Measurements from ENCODE around the gene PPP1R15A. TPM values are rescaled to one million over a fixed set of nuclear protein-coding genes. Genes with fewer than 3 reads are reported as not detected.
A peak's percentile ranks its signal among the peaks of the same experiment; 100 is the strongest.
"Not testable (repeated sequence)": the region's sequence is repeated elsewhere in the genome, so short reads cannot be mapped to it uniquely, and the experiment has no call there.

The PPP1R15A gene
- polyA plus RNA-seq, 1 donor, result 80.5 TPM

DNA sequence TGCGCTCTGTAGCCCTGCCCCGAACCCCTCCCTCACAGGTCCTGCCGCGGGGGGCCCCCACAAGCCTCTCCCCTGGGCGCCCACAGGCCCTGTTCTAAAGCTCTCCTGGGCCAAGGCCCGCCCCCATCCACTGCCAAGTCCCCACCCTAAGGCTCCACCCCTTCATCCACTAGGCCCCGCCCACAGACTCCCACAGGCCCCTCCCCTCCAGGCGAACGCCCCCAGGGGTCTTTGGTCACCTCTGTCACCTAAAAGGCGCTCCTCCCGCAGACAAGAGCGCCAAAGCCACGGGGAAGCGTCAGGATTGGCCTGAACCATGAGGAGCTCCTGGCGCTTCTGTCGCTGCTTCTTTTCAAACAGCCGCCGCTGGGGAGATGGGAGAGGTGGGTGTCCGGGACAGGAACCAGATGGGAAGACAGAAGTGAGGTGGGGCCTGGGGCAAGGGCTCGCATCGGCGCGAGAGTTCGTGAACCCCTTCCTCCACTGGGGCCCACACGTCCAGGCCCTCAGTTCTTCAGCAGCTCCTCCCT, 24.0 kb downstream of the PPP1R15A start:
- Histone ChIP-seq H3K27ac (ENCODE audit: low read length) (no peak overlapping the region), H3K4me3 (ENCODE audit: low read length) (peak overlapping the region; percentile 31), H3K36me3 (ENCODE audit: control insufficient read depth, insufficient read depth, low read length) (no peaks in the 10 kb centered on the region), H3K9me3 (ENCODE audit: control insufficient read depth, low read depth, low read length) (no peaks in the 10 kb centered on the region), H3K4me1 (ENCODE audit: control insufficient read depth, insufficient read depth, low read length) (peaks cover 11% of the 10 kb centered on the region), H3K27me3 (ENCODE audit: control insufficient read depth, insufficient read depth, low read length) (peaks cover 2% of the 10 kb centered on the region)
- DNase-seq, result peak in 1 of 2 donors; percentile 47
- WGBS (ENCODE audit: insufficient coverage, low lambda C conversion rate), result no CpG with 5 or more reads among the region's 25 CpGs

DNA sequence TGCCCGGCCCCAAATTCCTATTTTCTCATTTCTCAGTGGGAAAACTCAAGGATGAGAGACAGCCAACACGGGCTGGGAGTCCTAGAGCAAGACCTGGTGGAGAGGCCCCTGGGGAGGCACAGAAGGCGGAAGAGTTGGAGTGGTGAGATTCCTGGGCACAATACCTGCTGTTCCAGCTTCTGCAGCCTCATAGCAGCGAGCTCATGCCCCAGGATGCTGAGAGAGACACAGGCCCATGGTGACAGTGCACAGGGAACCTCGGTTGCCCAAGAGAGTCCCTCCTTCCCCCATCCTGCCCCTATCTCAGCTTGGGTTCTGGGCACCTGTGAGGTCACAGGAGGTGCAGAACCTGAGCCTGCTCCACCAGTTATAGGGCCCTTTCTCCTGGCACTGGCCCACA, 25.0 kb downstream of the PPP1R15A start:
- WGBS (ENCODE audit: insufficient coverage, low lambda C conversion rate), result no CpG with 5 or more reads among the region's 5 CpGs
- no peak overlapping the region for H3K27ac ChIP-seq (ENCODE audit: low read length)
- DNase-seq, result no peak

DNA sequence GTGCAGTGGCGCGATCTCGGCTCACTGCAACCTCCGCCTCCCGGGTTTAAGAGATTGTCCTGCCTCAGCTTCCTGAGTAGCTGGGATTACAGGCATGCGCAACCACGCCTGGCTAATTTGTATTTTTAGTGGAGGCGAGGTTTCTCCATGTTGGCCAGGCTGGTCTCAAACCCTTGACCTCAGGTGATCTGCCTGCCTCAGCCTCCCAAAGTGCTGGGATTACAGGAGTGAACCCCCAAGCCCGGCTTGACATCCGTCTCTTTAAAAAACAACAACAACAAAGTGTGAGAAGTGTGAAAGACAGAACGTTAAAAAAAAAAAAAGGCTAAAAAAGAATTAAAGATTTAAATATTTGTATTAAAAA, 27.1 kb downstream of the PPP1R15A start:
- H3K9me3 ChIP-seq (ENCODE audit: control insufficient read depth, low read depth, low read length); H3K4me1 ChIP-seq (ENCODE audit: control insufficient read depth, insufficient read depth, low read length); H3K27me3 ChIP-seq (ENCODE audit: control insufficient read depth, insufficient read depth, low read length); DNase-seq: not testable (repeated sequence)
- 40% methylated on average over 2 of the region's 11 CpGs for WGBS (ENCODE audit: insufficient coverage, low lambda C conversion rate)
- Histone ChIP-seq H3K4me3 (ENCODE audit: low read length) (peak overlapping the region; percentile 73), H3K27ac (ENCODE audit: low read length) (peak overlapping the region; percentile 85), H3K36me3 (ENCODE audit: control insufficient read depth, insufficient read depth, low read length) (peaks cover 10% of the 10 kb centered on the region)

More for the DNA sequence above, 25.0 kb downstream of the PPP1R15A start:
- Histone ChIP-seq H3K27me3 (ENCODE audit: control insufficient read depth, insufficient read depth, low read length) (peaks cover 2% of the 10 kb centered on the region), H3K36me3 (ENCODE audit: control insufficient read depth, insufficient read depth, low read length) (peaks cover 3% of the 10 kb centered on the region), H3K9me3 (ENCODE audit: control insufficient read depth, low read depth, low read length) (no peaks in the 10 kb centered on the region), H3K4me3 (ENCODE audit: low read length) (no peak overlapping the region), H3K4me1 (ENCODE audit: control insufficient read depth, insufficient read depth, low read length) (peaks cover 8% of the 10 kb centered on the region)

DNA sequence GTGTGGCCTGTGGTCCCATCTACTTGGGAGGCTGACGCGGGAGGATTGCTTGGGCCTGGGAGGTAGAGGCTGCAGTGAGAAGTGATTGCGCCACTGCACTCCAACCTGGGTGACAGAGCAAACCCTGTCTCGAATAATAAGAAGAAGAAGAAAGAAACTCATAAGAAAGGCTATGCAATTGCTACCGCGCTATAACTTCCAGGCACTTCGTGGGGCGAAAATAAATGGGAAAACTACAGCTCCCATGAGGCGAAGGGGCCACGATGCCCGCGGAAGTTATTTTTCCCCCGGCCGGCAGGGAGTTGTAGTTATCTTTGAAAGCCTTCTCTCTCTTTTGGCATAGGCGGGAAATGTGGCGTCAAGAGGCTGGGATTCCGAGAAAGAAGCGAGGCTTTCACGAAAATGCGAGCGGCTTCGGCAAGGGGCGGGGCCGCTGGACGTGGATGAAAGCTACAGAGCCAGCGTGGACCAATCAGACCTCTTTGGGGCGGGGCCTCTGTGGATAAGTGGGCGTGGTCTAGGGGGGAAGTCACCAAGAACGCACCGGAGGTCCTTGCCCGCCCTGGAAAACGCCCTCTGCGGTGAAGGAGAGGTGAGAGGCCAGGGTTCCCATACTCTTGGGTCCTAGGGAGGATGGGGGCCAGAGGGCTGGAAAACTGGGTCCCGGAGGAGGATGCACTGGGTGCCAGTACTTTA, 27.7 kb downstream of the PPP1R15A start, which contains the start of gene NUCB1:
TSS of gene NUCB1 (plus strand) at position 532 of the 696 bp plus-strand sequence. CDS start 485 bp downstream, outside the sequence.
- H3K27me3 ChIP-seq (ENCODE audit: control insufficient read depth, insufficient read depth, low read length), result peaks cover 2% of the 10 kb centered on the region
- WGBS (ENCODE audit: insufficient coverage, low lambda C conversion rate), result 0% methylated on average over 3 of the region's 34 CpGs
- no peaks in the 10 kb centered on the region for H3K9me3 ChIP-seq (ENCODE audit: control insufficient read depth, low read depth, low read length)
- H3K27ac ChIP-seq (ENCODE audit: low read length), result peak within 1 kb of the TSS; percentile 85
- peaks cover 7% of the 10 kb centered on the region for H3K4me1 ChIP-seq (ENCODE audit: control insufficient read depth, insufficient read depth, low read length)
- H3K4me3 ChIP-seq (ENCODE audit: low read length), result peak within 1 kb of the TSS; percentile 73
- H3K36me3 ChIP-seq (ENCODE audit: control insufficient read depth, insufficient read depth, low read length), result peaks cover 16% of the 10 kb centered on the region
- peak; percentile 99 for DNase-seq

DNA sequence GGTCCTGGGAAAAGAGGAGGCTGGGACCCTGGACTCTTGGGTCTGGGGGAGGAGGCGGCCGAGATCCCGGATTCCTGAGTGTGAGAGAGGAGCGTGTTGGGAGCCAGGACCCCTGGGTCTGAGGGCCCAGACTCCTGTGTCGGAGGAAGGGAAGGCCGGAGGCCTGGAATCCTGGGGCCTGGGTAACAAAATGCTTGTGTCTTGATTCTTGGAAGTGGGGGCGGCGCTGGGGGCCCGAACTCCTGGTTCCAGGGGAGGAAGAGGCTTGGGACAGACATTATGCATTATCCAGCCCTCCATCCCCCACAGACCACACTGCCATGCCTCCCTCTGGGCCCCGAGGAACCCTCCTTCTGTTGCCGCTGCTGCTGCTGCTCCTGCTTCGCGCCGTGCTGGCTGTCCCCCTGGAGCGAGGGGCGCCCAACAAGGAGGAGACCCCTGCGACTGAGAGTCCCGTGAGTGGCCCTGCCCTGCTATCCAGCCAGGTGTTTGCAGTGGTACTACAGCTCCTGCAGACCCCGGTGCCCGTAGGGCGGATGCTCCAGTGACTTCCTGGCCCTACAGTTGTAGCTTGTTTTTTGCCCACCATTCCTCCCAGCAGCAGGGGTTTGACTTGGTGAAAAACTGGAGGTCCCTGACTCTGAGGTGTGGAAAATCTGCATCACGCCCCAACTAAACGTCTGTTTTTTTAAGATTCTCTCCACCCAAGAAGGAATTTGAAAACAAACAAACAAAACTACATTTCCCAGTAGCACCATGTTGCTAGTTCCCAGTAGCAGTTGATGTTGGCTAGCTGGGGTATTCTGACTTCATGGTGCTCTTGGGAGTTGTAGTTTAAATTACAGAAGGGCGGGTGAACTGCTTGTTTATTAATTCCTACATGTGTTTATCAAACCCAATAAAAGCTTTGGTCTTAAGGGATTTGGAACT, 28.5 kb downstream of the PPP1R15A start:
- no peaks in the 10 kb centered on the region for H3K27me3 ChIP-seq (ENCODE audit: control insufficient read depth, insufficient read depth, low read length)
- peak in 1 of 2 donors; percentile 51 for DNase-seq
- H3K36me3 ChIP-seq (ENCODE audit: control insufficient read depth, insufficient read depth, low read length), result peaks cover 23% of the 10 kb centered on the region
- H3K9me3 ChIP-seq (ENCODE audit: control insufficient read depth, low read depth, low read length), result no peaks in the 10 kb centered on the region
- no CpG with 5 or more reads among the region's 24 CpGs for WGBS (ENCODE audit: insufficient coverage, low lambda C conversion rate)
- H3K27ac ChIP-seq (ENCODE audit: low read length), result peak overlapping the region; percentile 85
- H3K4me1 ChIP-seq (ENCODE audit: control insufficient read depth, insufficient read depth, low read length), result peaks cover 7% of the 10 kb centered on the region
- H3K4me3 ChIP-seq (ENCODE audit: low read length), result peak overlapping the region; percentile 73

DNA sequence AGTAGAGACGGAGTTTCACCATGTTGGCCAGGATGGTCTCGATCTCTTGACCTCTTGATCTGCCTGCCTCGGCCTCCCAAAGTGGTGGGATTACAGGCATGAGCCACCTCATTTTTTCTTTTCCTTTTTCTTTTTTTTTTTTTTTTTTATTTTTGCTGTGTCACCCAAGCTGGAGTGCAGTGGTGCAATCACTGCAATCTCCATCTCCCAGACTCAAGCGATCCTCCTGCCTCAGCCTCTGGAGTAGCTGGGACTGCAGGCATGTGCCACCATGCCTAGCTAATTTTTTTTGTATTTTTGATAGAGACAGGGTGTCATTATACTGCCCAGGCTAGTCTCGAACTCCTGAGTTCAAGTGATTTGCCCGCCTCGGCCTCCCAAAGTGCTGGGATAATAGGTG, 30.1 kb downstream of the PPP1R15A start:
- H3K27ac ChIP-seq (ENCODE audit: low read length); H3K27me3 ChIP-seq (ENCODE audit: control insufficient read depth, insufficient read depth, low read length); H3K4me1 ChIP-seq (ENCODE audit: control insufficient read depth, insufficient read depth, low read length); DNase-seq; H3K9me3 ChIP-seq (ENCODE audit: control insufficient read depth, low read depth, low read length); H3K4me3 ChIP-seq (ENCODE audit: low read length): not testable (repeated sequence)
- no CpG with 5 or more reads among the region's 7 CpGs for WGBS (ENCODE audit: insufficient coverage, low lambda C conversion rate)
- peaks cover 34% of the 10 kb centered on the region for H3K36me3 ChIP-seq (ENCODE audit: control insufficient read depth, insufficient read depth, low read length)

DNA sequence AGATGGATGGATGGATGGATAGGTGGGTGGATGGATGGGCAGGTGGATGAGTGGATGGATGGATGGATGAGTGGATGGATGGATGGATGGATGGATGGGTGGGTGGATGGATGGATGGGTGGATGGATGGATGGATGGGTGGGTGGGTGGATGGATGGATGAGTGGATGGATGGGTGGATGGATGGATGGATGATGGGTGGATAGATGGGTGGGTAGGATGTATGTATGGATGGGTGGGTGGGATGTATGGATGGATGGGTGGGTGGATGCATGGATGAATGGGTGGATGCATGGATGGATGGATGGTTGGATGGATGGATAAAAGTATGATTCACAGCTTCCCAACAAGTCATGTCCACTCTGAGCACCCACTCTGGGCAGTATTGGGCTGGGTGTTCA, 31.6 kb downstream of the PPP1R15A start:
- H3K27me3 ChIP-seq (ENCODE audit: control insufficient read depth, insufficient read depth, low read length); H3K27ac ChIP-seq (ENCODE audit: low read length); H3K9me3 ChIP-seq (ENCODE audit: control insufficient read depth, low read depth, low read length); H3K4me3 ChIP-seq (ENCODE audit: low read length); DNase-seq: not testable (repeated sequence)
- peaks cover 42% of the 10 kb centered on the region for H3K36me3 ChIP-seq (ENCODE audit: control insufficient read depth, insufficient read depth, low read length)
- peaks cover 22% of the 10 kb centered on the region for H3K4me1 ChIP-seq (ENCODE audit: control insufficient read depth, insufficient read depth, low read length)

DNA sequence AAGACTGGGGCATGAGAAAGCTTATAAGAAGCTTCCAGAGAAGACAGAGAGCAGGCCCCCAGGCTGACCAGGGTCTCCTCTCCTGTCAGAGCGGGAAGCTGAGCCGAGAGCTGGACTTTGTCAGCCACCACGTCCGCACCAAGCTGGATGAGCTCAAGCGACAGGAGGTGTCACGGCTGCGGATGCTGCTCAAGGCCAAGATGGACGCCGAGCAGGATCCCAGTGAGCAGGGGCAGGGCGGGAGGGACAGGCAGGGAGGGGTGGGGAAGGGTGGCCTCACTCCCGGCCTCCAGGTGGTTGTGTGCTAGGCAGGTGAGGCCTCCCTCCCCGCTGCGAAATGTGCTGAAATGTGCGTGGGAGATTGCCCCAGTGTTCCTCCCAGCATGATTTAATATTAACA, 33.4 kb downstream of the PPP1R15A start:
- no peaks in the 10 kb centered on the region for H3K27me3 ChIP-seq (ENCODE audit: control insufficient read depth, insufficient read depth, low read length)
- 92% methylated on average over 2 of the region's 14 CpGs for WGBS (ENCODE audit: insufficient coverage, low lambda C conversion rate)
- peaks cover 59% of the 10 kb centered on the region for H3K36me3 ChIP-seq (ENCODE audit: control insufficient read depth, insufficient read depth, low read length)

DNA sequence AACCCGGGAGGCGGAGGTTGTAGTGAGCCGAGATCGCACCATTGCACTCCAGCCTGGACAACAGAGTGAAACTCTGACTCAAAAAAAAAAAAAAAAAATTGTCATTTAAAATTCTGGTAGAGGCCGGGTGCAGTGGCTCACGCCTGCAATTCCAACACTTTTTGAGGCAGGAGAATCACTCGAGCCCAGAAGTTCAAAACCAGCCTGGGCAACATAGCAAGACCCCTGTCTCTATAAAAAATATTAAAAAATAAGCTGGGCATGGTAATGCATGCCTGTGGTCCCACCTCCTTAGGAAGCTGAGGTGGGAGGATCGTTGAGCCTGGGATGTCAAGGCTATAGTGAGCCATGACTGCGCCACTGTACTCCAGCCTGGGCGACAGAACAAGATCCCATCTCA, 34.1 kb downstream of the PPP1R15A start:
- no peak for DNase-seq
- Histone ChIP-seq H3K4me3 (ENCODE audit: low read length) (no peak overlapping the region), H3K27ac (ENCODE audit: low read length) (peak overlapping the region; percentile 89), H3K36me3 (ENCODE audit: control insufficient read depth, insufficient read depth, low read length) (peaks cover 65% of the 10 kb centered on the region), H3K4me1 (ENCODE audit: control insufficient read depth, insufficient read depth, low read length) (peaks cover 15% of the 10 kb centered on the region), H3K9me3 (ENCODE audit: control insufficient read depth, low read depth, low read length) (peaks cover 5% of the 10 kb centered on the region), H3K27me3 (ENCODE audit: control insufficient read depth, insufficient read depth, low read length) (no peaks in the 10 kb centered on the region)
- 100% methylated on average over 4 of the region's 10 CpGs for WGBS (ENCODE audit: insufficient coverage, low lambda C conversion rate)

More for the DNA sequence above, 33.4 kb downstream of the PPP1R15A start:
- Histone ChIP-seq H3K4me3 (ENCODE audit: low read length) (no peak overlapping the region), H3K9me3 (ENCODE audit: control insufficient read depth, low read depth, low read length) (peaks cover 5% of the 10 kb centered on the region), H3K27ac (ENCODE audit: low read length) (no peak overlapping the region), H3K4me1 (ENCODE audit: control insufficient read depth, insufficient read depth, low read length) (peaks cover 15% of the 10 kb centered on the region)
- DNase-seq, result no peak

DNA sequence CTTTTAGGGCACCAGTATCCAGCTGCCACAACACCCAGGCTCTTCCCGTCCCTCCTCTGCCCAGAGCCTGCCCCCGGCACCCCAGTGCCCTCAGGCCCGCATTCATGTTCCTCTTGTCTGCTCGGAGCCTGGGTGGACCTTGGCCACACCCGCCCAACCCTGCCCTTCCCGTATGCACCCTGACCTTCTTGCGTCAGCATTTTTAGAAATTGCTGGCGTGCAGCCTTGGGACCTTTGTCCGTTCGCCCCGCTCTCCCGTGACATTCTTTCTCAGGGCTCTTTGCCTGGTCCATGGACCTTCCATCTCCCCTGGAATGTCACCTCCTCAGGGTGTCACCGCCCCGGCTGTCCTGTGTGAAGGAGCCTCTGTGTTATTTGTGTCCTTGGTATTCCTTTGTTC, 35.5 kb downstream of the PPP1R15A start:
- no peak overlapping the region for H3K4me3 ChIP-seq (ENCODE audit: low read length)
- peaks cover 71% of the 10 kb centered on the region for H3K36me3 ChIP-seq (ENCODE audit: control insufficient read depth, insufficient read depth, low read length)
- H3K9me3 ChIP-seq (ENCODE audit: control insufficient read depth, low read depth, low read length), result peaks cover 5% of the 10 kb centered on the region
- peaks cover 15% of the 10 kb centered on the region for H3K4me1 ChIP-seq (ENCODE audit: control insufficient read depth, insufficient read depth, low read length)
- peak overlapping the region; percentile 89 for H3K27ac ChIP-seq (ENCODE audit: low read length)
- no CpG with 5 or more reads among the region's 14 CpGs for WGBS (ENCODE audit: insufficient coverage, low lambda C conversion rate)
- peak; percentile 96 to 98 for DNase-seq
- no peaks in the 10 kb centered on the region for H3K27me3 ChIP-seq (ENCODE audit: control insufficient read depth, insufficient read depth, low read length)

All from large intestine (tissue), 3 donors.